COR-L47 (cell line): ENCODE data around the gene KIF5B.
A peak's percentile ranks its signal among the peaks of the same experiment; 100 is the strongest.
"Not testable (repeated sequence)": the region's sequence is repeated elsewhere in the genome, so short reads cannot be mapped to it uniquely, and the experiment has no call there.

Experiments used
- DNase-seq: peaks from one replicate; lab custom pipeline; 2025; lab: John Stamatoyannopoulos, UW

Gene KIF5B

GRCh38 chr10:32059472-32059871 lies 3.2 kb upstream of the KIF5B start:
- no peak for DNase-seq

- no peak for DNase-seq
Observed at GRCh38 chr10:32057036-32057372, 779 bp upstream of the KIF5B start.

GRCh38 chr10:32055478-32056135 lies 618 bp downstream of the KIF5B start:
- DNase-seq, result peak; percentile 36

GRCh38 chr10:32054094-32054493 lies 2.1 kb downstream of the KIF5B start:
- DNase-seq, result no peak

- not testable (repeated sequence) for DNase-seq
Observed at GRCh38 chr10:32053392-32053791, 2.8 kb downstream of the KIF5B start.

GRCh38 chr10:32051926-32052325 lies 4.3 kb downstream of the KIF5B start:
- no peak for DNase-seq

GRCh38 chr10:32050177-32050576 lies 6.0 kb downstream of the KIF5B start:
- DNase-seq, result no peak

GRCh38 chr10:32049113-32049512 lies 7.1 kb downstream of the KIF5B start:
- DNase-seq, result no peak

GRCh38 chr10:32048282-32048681 lies 7.9 kb downstream of the KIF5B start:
- DNase-seq, result no peak

- no peak for DNase-seq
Observed at GRCh38 chr10:32047881-32048280, 8.3 kb downstream of the KIF5B start.

GRCh38 chr10:32046151-32046550 lies 10.1 kb downstream of the KIF5B start:
- no peak for DNase-seq

GRCh38 chr10:32042730-32043129 lies 13.5 kb downstream of the KIF5B start:
- DNase-seq, result not testable (repeated sequence)

GRCh38 chr10:32041290-32042028 lies 14.8 kb downstream of the KIF5B start:
- DNase-seq, result no peak

GRCh38 chr10:32039734-32040133 lies 16.5 kb downstream of the KIF5B start:
- no peak for DNase-seq

- DNase-seq, result no peak
Observed at GRCh38 chr10:32038777-32039176, 17.4 kb downstream of the KIF5B start.

GRCh38 chr10:32036922-32037321 lies 19.3 kb downstream of the KIF5B start:
- DNase-seq, result no peak

- no peak for DNase-seq
Observed at GRCh38 chr10:32035038-32035437, 21.2 kb downstream of the KIF5B start.

- DNase-seq, result no peak
Observed at GRCh38 chr10:32033171-32033570, 23.1 kb downstream of the KIF5B start.

- no peak for DNase-seq
Observed at GRCh38 chr10:32031920-32032319, 24.3 kb downstream of the KIF5B start.

GRCh38 chr10:32031424-32031823 lies 24.8 kb downstream of the KIF5B start:
- DNase-seq, result no peak

- DNase-seq, result no peak
Observed at GRCh38 chr10:32028710-32029109, 27.5 kb downstream of the KIF5B start.

GRCh38 chr10:32023264-32023663 lies 33.0 kb downstream of the KIF5B start:
- no peak for DNase-seq

- DNase-seq, result no peak
Observed at GRCh38 chr10:32017044-32017443, 39.2 kb downstream of the KIF5B start.

- DNase-seq, result no peak
Observed at GRCh38 chr10:32015386-32015785, 40.8 kb downstream of the KIF5B start.
